Measurements from ENCODE around the gene C1QL3. TPM values are rescaled to one million over a fixed set of nuclear protein-coding genes. Genes with fewer than 3 reads are reported as not detected.
A peak's percentile ranks its signal among the peaks of the same experiment; 100 is the strongest.

The C1QL3 gene
- total RNA-seq, 4 donors from 2014 or later: 0.18 TPM; not detected in 3

DNA sequence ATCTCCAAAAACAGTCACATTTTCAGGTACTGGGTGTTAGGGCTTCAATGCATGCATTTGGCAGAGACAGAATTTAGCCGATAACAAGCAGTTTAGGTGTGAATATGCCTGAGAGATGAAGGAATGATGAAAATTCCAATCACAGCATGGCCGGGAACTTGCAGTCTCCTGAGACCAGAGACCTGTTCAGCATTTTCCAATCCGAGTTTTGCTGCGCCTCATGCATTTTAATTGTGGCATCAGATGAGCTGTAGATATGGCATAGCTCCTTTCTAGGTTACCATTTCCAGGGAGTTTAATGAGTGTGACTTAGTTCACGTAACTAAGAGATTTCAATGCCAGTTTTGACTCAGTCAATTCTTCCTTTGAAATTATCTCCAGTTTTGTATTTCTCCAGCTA is 14.5 kb upstream of the C1QL3 start:
- Histone ChIP-seq H3K4me3 (no peak overlapping the region), H3K4me1 (no peaks in the 10 kb centered on the region), H3K36me3 (no peaks in the 10 kb centered on the region), H3K27ac (no peak overlapping the region), H3K9me3 (no peaks in the 10 kb centered on the region), H3K27me3 (peaks cover 7% of the 10 kb centered on the region)
- DNase-seq (ENCODE audit: low spot score in 2 of 2): no peak
- 91% methylated on average over 5 of the region's 5 CpGs for WGBS
- TF ChIP-seq POLR2A (IDR thresholded peaks at IDR 0.05) (no peak), POLR2AphosphoS5 (IDR thresholded peaks at IDR 0.05) (no peak), EP300 (IDR thresholded peaks at IDR 0.05) (no peak)
- TF ChIP-seq, protein P1, sequence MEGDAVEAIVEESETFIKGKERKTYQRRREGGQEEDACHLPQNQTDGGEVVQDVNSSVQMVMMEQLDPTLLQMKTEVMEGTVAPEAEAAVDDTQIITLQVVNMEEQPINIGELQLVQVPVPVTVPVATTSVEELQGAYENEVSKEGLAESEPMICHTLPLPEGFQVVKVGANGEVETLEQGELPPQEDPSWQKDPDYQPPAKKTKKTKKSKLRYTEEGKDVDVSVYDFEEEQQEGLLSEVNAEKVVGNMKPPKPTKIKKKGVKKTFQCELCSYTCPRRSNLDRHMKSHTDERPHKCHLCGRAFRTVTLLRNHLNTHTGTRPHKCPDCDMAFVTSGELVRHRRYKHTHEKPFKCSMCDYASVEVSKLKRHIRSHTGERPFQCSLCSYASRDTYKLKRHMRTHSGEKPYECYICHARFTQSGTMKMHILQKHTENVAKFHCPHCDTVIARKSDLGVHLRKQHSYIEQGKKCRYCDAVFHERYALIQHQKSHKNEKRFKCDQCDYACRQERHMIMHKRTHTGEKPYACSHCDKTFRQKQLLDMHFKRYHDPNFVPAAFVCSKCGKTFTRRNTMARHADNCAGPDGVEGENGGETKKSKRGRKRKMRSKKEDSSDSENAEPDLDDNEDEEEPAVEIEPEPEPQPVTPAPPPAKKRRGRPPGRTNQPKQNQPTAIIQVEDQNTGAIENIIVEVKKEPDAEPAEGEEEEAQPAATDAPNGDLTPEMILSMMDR (IDR thresholded peaks at IDR 0.05): no peak

DNA sequence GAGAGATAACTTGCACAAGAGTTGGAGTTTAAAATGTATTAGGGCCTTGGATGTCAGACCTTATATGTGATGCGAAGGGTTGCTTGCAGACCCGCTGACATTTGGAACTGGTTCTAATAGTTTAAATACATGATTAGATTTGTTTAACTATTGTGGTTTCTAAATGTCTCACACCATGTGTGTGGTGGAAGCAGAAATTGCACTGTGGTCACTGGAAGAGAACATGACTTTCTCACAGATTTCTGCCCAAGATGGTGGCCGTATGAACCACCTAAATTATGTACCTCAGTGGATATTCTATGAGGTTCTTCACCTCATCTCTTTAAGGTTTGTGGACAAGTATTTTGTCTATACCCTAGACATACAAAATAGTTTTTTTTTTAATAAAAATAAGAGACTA is 8.2 kb upstream of the C1QL3 start:
- WGBS: 85% methylated on average over 3 of the region's 3 CpGs
- no peaks in the 10 kb centered on the region for H3K27me3 ChIP-seq
- DNase-seq (ENCODE audit: low spot score in 2 of 2): no peak
- no peaks in the 10 kb centered on the region for H3K36me3 ChIP-seq
- no peak overlapping the region for H3K27ac ChIP-seq
- no peaks in the 10 kb centered on the region for H3K9me3 ChIP-seq
- no peaks in the 10 kb centered on the region for H3K4me1 ChIP-seq
- TF ChIP-seq, protein P1 (IDR thresholded peaks at IDR 0.05): no peak
- TF ChIP-seq EP300 (IDR thresholded peaks at IDR 0.05): no peak
- TF ChIP-seq POLR2A (IDR thresholded peaks at IDR 0.05): no peak
- no peak for TF ChIP-seq POLR2AphosphoS5 (IDR thresholded peaks at IDR 0.05)
- H3K4me3 ChIP-seq: no peak overlapping the region

DNA sequence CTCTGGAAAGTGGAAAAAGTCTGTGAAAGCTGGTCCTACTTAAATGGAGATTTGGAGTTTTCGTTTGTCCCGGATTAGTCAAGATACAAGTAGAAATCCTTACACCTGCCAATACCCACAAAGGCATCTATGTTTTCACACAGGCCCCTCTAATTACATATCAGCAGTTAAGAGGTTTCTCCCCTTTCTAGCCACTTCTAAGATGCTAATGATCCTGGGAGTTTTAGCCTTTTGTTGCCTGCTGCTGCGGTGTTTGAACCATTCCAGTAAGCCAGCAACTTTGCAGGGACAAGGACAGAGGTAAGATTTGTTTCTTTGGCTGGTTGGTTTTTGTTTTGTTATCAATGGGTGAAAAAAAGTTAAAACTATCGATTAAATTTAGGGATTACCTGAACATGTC is 5.8 kb upstream of the C1QL3 start:
- Histone ChIP-seq H3K27me3 (peaks cover 1% of the 10 kb centered on the region), H3K4me1 (no peaks in the 10 kb centered on the region), H3K27ac (no peak overlapping the region), H3K4me3 (no peak overlapping the region), H3K36me3 (no peaks in the 10 kb centered on the region), H3K9me3 (no peaks in the 10 kb centered on the region)
- TF ChIP-seq EP300 (IDR thresholded peaks at IDR 0.05) (no peak), POLR2A (IDR thresholded peaks at IDR 0.05) (no peak), POLR2AphosphoS5 (IDR thresholded peaks at IDR 0.05) (no peak)
- TF ChIP-seq, protein P1 (IDR thresholded peaks at IDR 0.05): no peak
- 65% methylated on average over 4 of the region's 4 CpGs for WGBS
- no peak for DNase-seq (ENCODE audit: low spot score in 2 of 2)

DNA sequence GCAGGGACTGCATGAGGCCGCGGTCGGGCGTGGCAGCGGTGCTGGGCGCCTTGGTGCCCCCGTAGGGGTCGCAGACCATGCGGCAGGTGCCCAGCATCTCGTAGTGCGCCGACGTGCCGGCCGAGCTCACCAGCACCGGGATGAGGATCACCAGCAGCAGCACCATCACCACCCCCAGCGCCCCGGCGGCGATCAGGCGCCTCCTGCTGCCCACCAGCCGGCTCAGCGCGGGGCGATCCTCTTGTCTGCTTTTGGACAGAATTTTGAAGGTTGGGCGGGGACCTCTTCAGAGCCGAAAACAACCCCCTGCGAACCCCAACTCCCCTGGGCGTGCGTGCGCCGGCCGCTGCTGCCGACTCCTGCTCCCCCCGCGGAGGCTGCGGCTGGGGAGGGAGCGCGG is 779 bp downstream of the C1QL3 start:
- no peak for DNase-seq (ENCODE audit: low spot score in 2 of 2)

DNA sequence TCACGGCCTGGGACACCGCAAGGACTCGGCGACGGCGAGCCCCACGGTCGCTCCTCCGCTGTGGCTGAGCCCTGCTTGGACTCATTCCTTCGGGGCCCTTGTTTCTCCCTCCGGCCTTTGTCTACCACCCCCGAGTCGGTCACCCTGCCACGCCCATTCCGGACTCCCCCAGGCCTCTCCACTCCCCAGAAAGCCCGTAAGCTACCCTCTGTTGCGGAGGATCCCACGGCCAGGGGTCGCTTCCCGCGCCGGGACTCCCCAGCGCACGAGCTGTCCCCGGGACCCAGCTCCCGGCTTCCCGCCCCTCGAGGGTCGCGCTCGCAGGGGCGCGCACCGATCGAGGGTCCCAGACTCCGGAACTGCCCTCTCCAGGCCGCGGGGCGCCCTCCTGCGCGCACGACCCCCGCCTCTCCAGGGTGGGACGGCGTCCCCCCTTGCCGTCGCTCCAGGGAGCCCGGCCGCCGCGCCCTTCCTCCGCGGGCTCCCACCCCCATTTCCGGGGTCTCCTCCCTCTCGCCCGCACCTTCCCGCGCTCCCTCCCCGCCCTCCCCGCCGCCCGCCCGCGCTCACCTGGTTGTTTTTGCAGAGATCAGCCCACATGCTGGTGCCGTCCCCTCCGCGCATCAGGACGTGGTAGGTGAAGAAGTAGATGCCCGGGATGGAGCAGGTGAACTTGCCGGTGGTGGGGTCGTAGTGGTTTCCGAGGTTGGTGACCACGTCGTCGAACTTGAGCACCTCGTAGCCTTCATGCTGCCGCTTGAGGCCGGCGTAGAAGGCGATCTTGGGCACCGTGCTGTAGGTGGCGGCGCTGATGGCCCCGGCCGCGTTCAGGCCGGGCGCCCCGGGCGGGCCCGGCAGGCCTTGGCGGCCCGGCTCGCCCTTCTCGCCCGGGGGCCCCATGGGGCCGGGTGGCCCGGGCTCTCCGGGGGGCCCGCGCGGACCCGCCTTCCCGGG is 1.5 kb downstream of the C1QL3 start:
- peak overlapping the region; percentile 59 for H3K4me3 ChIP-seq
- peaks cover 27% of the 10 kb centered on the region for H3K4me1 ChIP-seq
- no peaks in the 10 kb centered on the region for H3K36me3 ChIP-seq
- TF ChIP-seq EP300 (IDR thresholded peaks at IDR 0.05) (no peak), POLR2A (IDR thresholded peaks at IDR 0.05) (no peak), POLR2AphosphoS5 (IDR thresholded peaks at IDR 0.05) (no peak)
- TF ChIP-seq, protein P1 (IDR thresholded peaks at IDR 0.05): no peak
- DNase-seq (ENCODE audit: low spot score in 2 of 2): no peak
- peaks cover 34% of the 10 kb centered on the region for H3K27me3 ChIP-seq
- no peaks in the 10 kb centered on the region for H3K9me3 ChIP-seq
- WGBS: 6% methylated on average over 42 of the region's 104 CpGs
- H3K27ac ChIP-seq: no peak overlapping the region

More for the DNA sequence above, 779 bp downstream of the C1QL3 start:
- WGBS: no CpG with 5 or more reads among the region's 39 CpGs
- peak overlapping the region; percentile 59 for H3K4me3 ChIP-seq
- no peaks in the 10 kb centered on the region for H3K36me3 ChIP-seq
- TF ChIP-seq EP300 (IDR thresholded peaks at IDR 0.05) (no peak), POLR2AphosphoS5 (IDR thresholded peaks at IDR 0.05) (no peak), POLR2A (IDR thresholded peaks at IDR 0.05) (no peak)
- TF ChIP-seq, protein P1 (IDR thresholded peaks at IDR 0.05): no peak
- H3K4me1 ChIP-seq: peaks cover 27% of the 10 kb centered on the region
- H3K9me3 ChIP-seq: no peaks in the 10 kb centered on the region
- H3K27me3 ChIP-seq: peaks cover 34% of the 10 kb centered on the region
- no peak overlapping the region for H3K27ac ChIP-seq

Data from suprapubic skin (tissue), 4 donors.